Gastrocnemius medialis (tissue), 4 donors: Measurements from ENCODE around the gene DCAF10. TPM values are rescaled to one million over a fixed set of nuclear protein-coding genes. Genes with fewer than 3 reads are reported as not detected.

Source experiments
- ATAC-seq, 2 donors: fragments of 150-250 bp; one replicate each; pipeline ENCODE4 v1.9.1; 2016
- DNase-seq, 2 donors: peaks; one replicate each; pipeline ENCODE4 v3.0.0-alpha.2; 2019
- H3K27ac ChIP-seq, 4 donors: fragments of 200-600 bp; sonication (generic); 1 replicate in 1 of 4; 2 replicates in 3 of 4; pipeline ENCODE4 v1.5.1; 2016 to 2018; ENCODE audit warnings: mild to moderate bottlenecking in 2 of 4, moderate library complexity in 1 of 4
- H3K27me3 ChIP-seq, 3 donors: fragments of 200-600 bp; sonication (generic) in 2 of 3; 1 replicate in 1 of 3; 2 replicates in 2 of 3; pipeline versions ENCODE4 v1.5.1 to v1.6.0; 2016 to 2019; ENCODE audit warnings: mild to moderate bottlenecking in 1 of 3, moderate library complexity in 1 of 3
- H3K36me3 ChIP-seq, 2 donors: fragments of 200-600 bp; sonication (generic) in 1 of 2; one replicate each; pipeline ENCODE4 v1.5.1; 2017 to 2018
- H3K4me1 ChIP-seq, 2 donors: fragments of 200-600 bp; sonication (generic) in 1 of 2; one replicate each; pipeline ENCODE4 v1.5.1; 2016 to 2017; ENCODE audit warnings: mild to moderate bottlenecking in 2 of 2
- H3K4me3 ChIP-seq, 4 donors: fragments of 200-600 bp; sonication (generic) in 3 of 4; 1 replicate in 1 of 4; 2 replicates in 3 of 4; pipeline ENCODE4 v1.5.1; 2016 to 2019; ENCODE audit warnings: mild to moderate bottlenecking in 2 of 4
- H3K9me3 ChIP-seq, 3 donors: fragments of 200-600 bp; sonication (generic) in 2 of 3; 1 replicate in 1 of 3; 2 replicates in 2 of 3; pipeline ENCODE4 v1.5.1; 2016 to 2019
- POLR2A ChIP-seq, 2 donors: fragments of 450-650 bp; IDR thresholded peaks; one replicate each; pipeline ENCODE4 v1.6.1; 2017; ENCODE audit warnings: antibody characterized with exemption in 2 of 2, mild to moderate bottlenecking in 2 of 2, moderate library complexity in 2 of 2
- in situ Hi-C, 4 donors: fragments of 200-750 bp; cut with MboI; loops; one replicate each; pipeline versions ENCODE4 v1.15.0 to v1.8.0; 2017; ENCODE audit warnings: low sequenced_read_pairs in 4 of 4
- intact Hi-C: fragments of 100-400 bp; cut with DNase I; formaldehyde crosslinking; loops from one replicate; pipeline ENCODE4 v1.15.1; 2023; ENCODE audit warnings: low total_unique reads
- total RNA-seq, 4 donors: library from RNA; depleted of rRNA; stranded (reverse); fragments of >200 nt; gene quantifications; one replicate each; pipeline versions ENCODE4 v1.1.0 to v1.2.3, GENCODE V29; 2016
- TF ChIP-seq, protein P1 (sequence below), 5 experiments: fragments of 450-650 bp in 3 of 5; fragments of 200-600 bp in 2 of 5; sonication (generic) in 2 of 5; IDR thresholded peaks in 4 of 5; conservative IDR thresholded peaks in 1 of 5; 1 replicate in 4 of 5; 2 replicates in 1 of 5; pipeline ENCODE4 v1.5.1; 2016 to 2019; ENCODE audit warnings: antibody characterized with exemption in 5 of 5, mild to moderate bottlenecking in 3 of 5, moderate library complexity in 3 of 5

The DCAF10 gene
- total RNA-seq, 4 donors from 2014 or later = 11.0 to 24.5 (median 17.0) TPM

DNA sequence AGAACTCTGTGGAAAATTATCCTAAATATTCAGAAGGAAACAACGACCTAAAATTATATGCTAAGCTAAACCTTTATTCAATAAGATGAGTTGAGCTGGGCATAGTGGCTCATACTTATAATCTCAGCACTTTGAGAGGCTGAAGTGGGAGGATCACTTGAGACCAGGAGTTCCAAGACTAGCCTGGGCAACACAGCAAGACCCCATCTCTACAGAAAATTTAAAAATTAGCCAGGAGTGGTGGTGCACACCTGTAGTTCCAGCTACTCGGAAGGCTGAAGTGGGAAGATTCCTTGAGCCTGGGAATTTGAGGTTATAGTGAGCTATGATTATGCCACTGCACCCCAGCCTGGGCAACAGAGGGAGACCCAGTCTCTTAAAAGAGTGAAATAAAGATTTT lies 51.6 kb downstream of the DCAF10 start:
- H3K27ac ChIP-seq = no peak overlapping the region
- in situ Hi-C loops = no loop called here
- TF ChIP-seq, protein P1, sequence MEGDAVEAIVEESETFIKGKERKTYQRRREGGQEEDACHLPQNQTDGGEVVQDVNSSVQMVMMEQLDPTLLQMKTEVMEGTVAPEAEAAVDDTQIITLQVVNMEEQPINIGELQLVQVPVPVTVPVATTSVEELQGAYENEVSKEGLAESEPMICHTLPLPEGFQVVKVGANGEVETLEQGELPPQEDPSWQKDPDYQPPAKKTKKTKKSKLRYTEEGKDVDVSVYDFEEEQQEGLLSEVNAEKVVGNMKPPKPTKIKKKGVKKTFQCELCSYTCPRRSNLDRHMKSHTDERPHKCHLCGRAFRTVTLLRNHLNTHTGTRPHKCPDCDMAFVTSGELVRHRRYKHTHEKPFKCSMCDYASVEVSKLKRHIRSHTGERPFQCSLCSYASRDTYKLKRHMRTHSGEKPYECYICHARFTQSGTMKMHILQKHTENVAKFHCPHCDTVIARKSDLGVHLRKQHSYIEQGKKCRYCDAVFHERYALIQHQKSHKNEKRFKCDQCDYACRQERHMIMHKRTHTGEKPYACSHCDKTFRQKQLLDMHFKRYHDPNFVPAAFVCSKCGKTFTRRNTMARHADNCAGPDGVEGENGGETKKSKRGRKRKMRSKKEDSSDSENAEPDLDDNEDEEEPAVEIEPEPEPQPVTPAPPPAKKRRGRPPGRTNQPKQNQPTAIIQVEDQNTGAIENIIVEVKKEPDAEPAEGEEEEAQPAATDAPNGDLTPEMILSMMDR (IDR thresholded peaks at IDR 0.05 in 4 of 5, conservative IDR thresholded peaks at IDR 0.05 in 1 of 5) = no peak
- TF ChIP-seq POLR2A (IDR thresholded peaks at IDR 0.05) = no peak
- H3K36me3 ChIP-seq = no peaks in the 10 kb centered on the region
- DNase-seq (no peak), ATAC-seq (no peak)
- no peaks in the 10 kb centered on the region for H3K4me1 ChIP-seq
- H3K4me3 ChIP-seq = no peak overlapping the region
- intact Hi-C loops = no loop called here
- no peaks in the 10 kb centered on the region for H3K9me3 ChIP-seq
- H3K27me3 ChIP-seq = no peaks in the 10 kb centered on the region

DNA sequence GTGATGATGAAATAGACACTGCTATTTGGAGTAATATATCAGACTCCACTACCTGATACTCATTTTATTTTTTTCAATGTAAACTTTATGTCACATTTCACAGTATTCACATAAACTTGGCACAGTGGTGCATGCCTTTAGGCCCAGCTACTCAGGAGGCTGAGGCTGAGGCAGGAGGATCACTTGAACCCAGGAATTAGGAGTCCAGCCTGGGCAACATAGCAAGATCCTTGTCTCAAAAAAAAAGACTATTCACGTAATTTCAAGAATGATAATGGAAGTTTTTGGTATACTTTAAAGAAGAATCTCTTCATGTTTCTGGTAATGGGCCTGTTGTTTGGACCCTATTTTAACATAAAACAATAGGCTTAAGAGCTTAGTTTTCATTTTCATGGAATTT lies 56.0 kb downstream of the DCAF10 start:
- intact Hi-C loops (no loop called here), in situ Hi-C loops (no loop called here)
- no peak for TF ChIP-seq POLR2A (IDR thresholded peaks at IDR 0.05)
- TF ChIP-seq, protein P1 (IDR thresholded peaks at IDR 0.05 in 4 of 5, conservative IDR thresholded peaks at IDR 0.05 in 1 of 5) = no peak
- DNase-seq (no peak), ATAC-seq (no peak)
- Histone ChIP-seq H3K4me1 (no peaks in the 10 kb centered on the region), H3K9me3 (no peaks in the 10 kb centered on the region), H3K27me3 (no peaks in the 10 kb centered on the region), H3K4me3 (no peak overlapping the region), H3K27ac (no peak overlapping the region), H3K36me3 (peaks cover 0 to 16% of the 10 kb centered on the region in 2 donors)

DNA sequence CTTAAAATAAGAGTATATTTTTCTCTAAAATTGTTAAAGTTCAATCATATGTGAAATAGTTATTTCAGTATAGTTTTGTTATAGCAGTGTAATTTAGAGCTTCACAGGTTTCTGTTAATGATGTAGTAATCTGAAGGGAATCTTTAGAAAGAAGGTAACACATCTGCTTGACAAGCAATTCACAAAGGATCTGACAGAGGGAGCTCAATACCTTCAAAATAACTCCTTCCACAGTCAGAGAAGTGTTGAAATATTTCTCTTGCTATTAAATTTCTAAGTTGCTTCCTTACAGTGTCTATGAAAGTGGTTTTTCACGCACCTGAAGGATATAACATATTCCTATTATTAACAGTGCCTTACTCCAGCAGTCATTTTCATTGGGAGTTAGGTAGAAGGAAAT lies 58.4 kb downstream of the DCAF10 start:
- H3K4me1 ChIP-seq = no peaks in the 10 kb centered on the region
- no peak for DNase-seq
- no peak overlapping the region for H3K27ac ChIP-seq
- H3K4me3 ChIP-seq = no peak overlapping the region
- no peak for ATAC-seq
- no peaks in the 10 kb centered on the region for H3K9me3 ChIP-seq
- peaks cover 0 to 34% of the 10 kb centered on the region in 2 donors for H3K36me3 ChIP-seq
- in situ Hi-C loops = no loop called here
- intact Hi-C loops = no loop called here
- no peak for TF ChIP-seq POLR2A (IDR thresholded peaks at IDR 0.05)
- TF ChIP-seq, protein P1 (IDR thresholded peaks at IDR 0.05 in 4 of 5, conservative IDR thresholded peaks at IDR 0.05 in 1 of 5) = no peak
- H3K27me3 ChIP-seq = no peaks in the 10 kb centered on the region

DNA sequence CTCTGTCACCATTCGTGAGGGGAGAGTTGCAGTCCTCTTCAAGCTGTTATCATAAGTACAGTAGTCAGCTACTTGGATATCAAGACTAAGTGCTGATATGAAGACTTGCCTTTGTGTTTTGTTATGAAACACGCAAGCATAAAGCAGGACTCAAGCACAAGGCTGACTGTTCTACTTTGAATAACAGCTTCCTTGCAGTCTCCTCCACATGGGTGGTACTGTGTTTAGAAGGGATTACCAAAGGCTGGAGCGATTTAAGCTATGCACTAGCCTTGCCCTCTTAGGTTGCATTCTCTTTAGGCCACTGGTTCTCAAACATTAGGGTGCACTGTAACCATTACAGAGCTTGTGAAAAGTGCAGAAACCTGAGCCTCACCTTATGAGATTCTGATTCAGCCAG lies 61.9 kb downstream of the DCAF10 start:
- no peak overlapping the region for H3K4me3 ChIP-seq
- no peaks in the 10 kb centered on the region for H3K4me1 ChIP-seq
- TF ChIP-seq, protein P1 (IDR thresholded peaks at IDR 0.05 in 4 of 5, conservative IDR thresholded peaks at IDR 0.05 in 1 of 5) = no peak
- no peak for TF ChIP-seq POLR2A (IDR thresholded peaks at IDR 0.05)
- H3K27me3 ChIP-seq = no peaks in the 10 kb centered on the region
- ATAC-seq (no peak), DNase-seq (no peak)
- peaks cover 0 to 47% of the 10 kb centered on the region in 2 donors for H3K36me3 ChIP-seq
- in situ Hi-C loops = no loop called here
- intact Hi-C loops = no loop called here
- H3K27ac ChIP-seq = no peak overlapping the region
- H3K9me3 ChIP-seq = no peaks in the 10 kb centered on the region

DNA sequence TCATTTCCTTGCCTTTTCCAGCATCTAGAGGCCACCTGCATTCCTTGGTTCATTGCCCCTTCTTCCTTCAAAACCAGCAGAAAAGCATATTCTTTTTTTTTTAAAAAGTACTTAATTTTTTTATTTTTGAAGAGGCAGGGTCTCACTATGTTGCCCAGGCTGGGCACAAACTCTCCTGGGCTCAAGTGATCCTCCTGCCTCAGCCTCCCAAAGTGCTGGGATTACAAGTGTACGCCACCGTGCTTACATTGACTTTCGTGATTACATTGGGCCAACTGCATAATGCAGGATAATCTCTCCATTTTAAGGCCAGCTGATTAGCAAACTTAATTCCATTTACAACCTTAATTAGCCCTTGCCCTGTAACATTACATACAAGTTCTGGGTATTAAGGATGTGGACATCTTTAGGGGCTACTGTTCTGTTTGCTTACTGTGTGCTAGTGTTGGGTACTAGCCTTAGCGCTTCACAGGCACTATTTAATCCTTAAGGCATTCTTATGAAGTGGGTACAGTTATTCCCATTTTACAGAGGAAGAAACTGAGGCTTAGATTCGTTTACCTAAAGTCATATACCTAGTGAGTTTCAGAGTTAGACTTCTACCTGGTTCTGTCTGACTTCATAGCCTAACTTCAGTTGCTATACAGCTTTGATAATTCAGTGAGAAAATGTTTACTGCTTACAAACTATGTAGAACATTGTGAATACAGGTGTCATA lies 69.6 kb downstream of the DCAF10 start:
- H3K9me3 ChIP-seq = no peaks in the 10 kb centered on the region
- intact Hi-C loops = no loop called here
- H3K27me3 ChIP-seq = no peaks in the 10 kb centered on the region
- no peaks in the 10 kb centered on the region for H3K4me1 ChIP-seq
- DNase-seq (no peak), ATAC-seq (no peak)
- no peak for TF ChIP-seq POLR2A (IDR thresholded peaks at IDR 0.05)
- TF ChIP-seq, protein P1 (IDR thresholded peaks at IDR 0.05 in 4 of 5, conservative IDR thresholded peaks at IDR 0.05 in 1 of 5) = no peak
- in situ Hi-C loops = no loop called here
- peaks cover 0 to 9% of the 10 kb centered on the region in 2 donors for H3K36me3 ChIP-seq
- H3K27ac ChIP-seq = no peak overlapping the region
- no peak overlapping the region for H3K4me3 ChIP-seq
